ENCODE data around the gene FLNC.

FLNC gene

DNA sequence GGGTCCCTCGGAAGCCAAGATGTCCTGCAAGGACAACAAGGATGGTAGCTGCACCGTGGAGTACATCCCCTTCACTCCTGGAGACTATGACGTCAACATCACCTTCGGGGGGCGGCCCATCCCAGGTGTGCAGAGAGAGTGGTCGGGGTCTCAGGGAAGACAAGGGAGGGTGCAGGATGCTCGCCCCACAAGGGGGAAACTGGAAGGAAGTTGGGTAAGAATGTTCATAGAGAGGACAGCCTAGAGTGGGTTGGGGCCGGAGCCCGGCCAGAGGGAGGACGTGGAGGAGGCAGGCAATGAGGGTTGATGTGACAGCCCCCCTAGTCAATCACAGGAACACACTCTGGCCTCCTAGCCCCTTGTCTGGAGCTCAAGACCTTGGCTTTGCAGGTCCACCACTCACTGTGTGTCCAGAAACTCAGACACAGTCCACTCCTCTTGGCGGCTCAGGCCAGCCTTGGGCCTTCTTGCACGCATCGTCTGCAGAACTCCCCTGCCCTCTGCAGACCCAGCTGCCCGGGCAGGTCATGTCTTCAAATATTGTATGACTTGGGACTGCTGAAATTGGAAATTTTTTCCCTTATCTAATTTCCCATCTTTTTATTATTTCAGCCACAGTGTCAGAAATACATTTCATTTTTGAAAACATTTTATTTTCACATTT lies 16.7 kb downstream of the FLNC start:
- no peak for DNase-seq (ENCODE audit: low read depth)

DNA sequence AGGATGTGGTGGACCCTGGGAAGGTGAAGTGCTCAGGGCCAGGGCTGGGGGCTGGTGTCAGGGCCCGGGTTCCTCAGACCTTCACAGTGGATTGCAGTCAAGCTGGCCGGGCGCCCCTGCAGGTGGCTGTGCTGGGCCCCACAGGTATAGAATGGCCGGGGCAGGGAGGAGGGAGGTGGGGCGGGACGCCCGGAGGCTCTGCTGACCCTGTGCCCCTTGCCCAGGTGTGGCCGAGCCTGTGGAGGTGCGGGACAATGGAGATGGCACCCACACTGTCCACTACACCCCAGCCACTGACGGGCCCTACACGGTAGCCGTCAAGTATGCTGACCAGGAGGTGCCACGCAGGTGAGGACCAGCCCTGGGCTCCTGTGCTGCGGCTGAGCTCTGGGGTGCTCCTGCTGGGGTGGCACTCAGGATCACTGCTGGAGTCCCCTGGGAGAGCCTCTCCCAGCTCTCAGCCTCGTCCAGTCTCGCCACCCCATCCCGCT lies 17.6 kb downstream of the FLNC start:
- DNase-seq (ENCODE audit: low read depth): no peak

- DNase-seq (ENCODE audit: low read depth): no peak
Observed at GRCh38 chr7:128848289-128849155, 18.3 kb downstream of the FLNC start.

GRCh38 chr7:128849156-128849515 lies 18.9 kb downstream of the FLNC start:
- DNase-seq (ENCODE audit: low read depth): no peak

DNA sequence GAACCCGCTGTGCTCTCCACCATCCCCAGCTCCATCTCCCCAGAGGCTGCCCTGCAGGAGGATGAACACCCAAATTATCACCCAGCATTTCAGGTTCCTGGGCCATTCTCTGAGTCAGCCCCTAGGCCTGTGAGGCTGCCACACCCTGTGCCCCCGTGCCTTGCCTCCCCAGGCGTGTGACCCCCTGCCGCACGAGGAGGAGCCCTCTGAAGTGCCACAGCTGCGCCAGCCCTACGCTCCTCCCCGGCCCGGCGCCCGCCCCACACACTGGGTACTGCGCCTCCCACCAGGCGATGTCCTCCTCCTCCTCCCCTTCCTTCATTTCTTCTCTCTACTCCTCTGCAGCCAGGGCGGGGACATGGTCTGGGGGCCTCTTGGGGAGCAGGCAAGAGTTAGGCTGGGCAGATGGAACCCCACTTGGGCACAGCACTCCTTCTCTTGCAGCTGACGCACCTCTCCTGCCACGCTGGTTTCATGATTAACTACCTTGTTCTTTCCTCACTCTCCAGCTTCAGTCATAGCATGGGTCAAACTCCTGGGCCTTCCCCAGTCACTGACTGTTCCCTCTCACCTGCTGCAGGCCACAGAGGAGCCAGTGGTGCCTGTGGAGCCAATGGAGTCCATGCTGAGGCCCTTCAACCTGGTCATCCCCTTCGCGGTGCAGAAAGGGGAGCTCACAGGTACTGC lies 19.7 kb downstream of the FLNC start:
- no peak for DNase-seq (ENCODE audit: low read depth)

- DNase-seq (ENCODE audit: low read depth): no peak
Observed at GRCh38 chr7:128852537-128853254, 22.5 kb downstream of the FLNC start.

GRCh38 chr7:128853799-128854198 lies 23.6 kb downstream of the FLNC start:
- DNase-seq (ENCODE audit: low read depth): no peak

- no peak for DNase-seq (ENCODE audit: low read depth)
Observed at GRCh38 chr7:128854396-128854795, 24.2 kb downstream of the FLNC start.

DNA sequence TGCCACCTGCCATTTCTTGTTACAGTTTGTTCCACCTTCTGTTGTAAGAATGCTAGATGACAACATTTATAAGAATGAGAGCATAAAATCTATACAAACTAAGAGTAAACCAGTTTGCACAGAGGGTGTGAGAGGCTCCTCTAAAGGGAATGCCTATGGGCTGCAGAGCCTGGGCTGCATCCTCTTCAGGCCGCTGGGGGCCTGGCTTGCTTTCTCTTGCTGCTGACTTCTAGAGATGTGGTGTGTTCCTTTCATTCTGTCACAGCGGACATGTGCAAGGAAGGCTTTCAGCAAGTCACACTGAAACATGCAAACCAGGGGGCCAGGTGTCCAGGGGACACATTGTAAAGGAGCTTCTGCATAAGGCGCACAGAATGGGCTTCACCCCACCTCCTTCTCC lies 25.4 kb downstream of the FLNC start:
- DNase-seq (ENCODE audit: low read depth): no peak

GRCh38 chr7:128856001-128856718 lies 26.0 kb downstream of the FLNC start:
- DNase-seq (ENCODE audit: low read depth): no peak

- DNase-seq (ENCODE audit: low read depth): no peak
Observed at GRCh38 chr7:128858380-128859231, 28.4 kb downstream of the FLNC start.

GRCh38 chr7:128859232-128860157 lies 29.3 kb downstream of the FLNC start:
- no peak for DNase-seq (ENCODE audit: low read depth)

- DNase-seq (ENCODE audit: low read depth): peak; percentile 62
Observed at GRCh38 chr7:128860158-128861073, 30.2 kb downstream of the FLNC start.

GRCh38 chr7:128861957-128862570 lies 31.9 kb downstream of the FLNC start:
- no peak for DNase-seq (ENCODE audit: low read depth)

DNA sequence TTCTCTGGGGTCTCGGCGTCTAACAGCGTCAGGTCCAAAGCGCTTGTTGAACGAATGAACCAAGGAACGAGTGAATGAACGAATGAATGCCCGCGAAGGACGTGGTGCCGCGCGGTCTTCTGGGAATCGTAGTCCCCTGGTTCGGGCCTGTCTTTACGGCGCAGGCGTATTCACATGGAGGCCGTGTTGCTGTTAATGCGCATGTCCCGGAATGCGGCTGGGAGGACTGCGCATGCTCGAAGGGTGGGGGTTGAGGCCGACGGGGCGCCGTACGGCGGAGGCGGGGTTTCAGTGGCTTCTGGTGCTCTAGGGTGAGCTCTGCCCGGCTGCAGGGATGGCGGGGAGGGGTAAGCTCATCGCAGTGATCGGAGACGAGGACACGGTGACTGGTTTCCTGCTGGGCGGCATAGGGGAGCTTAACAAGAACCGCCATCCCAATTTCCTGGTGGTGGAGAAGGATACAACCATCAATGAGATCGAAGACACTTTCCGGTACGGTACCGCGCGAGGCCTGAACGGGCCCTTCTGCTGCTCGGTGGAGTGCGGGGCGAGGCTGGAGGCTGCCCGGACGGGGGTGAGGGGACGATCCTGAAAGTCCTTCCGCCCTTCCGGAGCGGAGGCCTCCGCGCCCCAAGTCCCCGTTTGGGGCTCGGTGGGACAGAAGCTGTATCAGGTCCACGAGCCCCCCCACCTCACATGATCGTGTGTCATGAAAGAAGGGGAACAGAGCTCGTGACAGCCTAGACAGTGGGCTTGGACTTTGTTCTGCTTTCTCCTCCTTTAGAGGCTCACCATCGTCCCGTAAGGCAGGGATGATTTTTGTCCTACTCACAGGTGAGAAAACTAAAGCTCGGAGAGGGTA lies 32.6 kb downstream of the FLNC start, which contains the start of gene ATP6V1F:
Gene ATP6V1F, plus strand, starts transcription at position 286 of the 862 bp plus-strand sequence. Its CDS starts 49 bp downstream, at position 335.
- DNase-seq (ENCODE audit: low read depth): peak; percentile 97

DNA sequence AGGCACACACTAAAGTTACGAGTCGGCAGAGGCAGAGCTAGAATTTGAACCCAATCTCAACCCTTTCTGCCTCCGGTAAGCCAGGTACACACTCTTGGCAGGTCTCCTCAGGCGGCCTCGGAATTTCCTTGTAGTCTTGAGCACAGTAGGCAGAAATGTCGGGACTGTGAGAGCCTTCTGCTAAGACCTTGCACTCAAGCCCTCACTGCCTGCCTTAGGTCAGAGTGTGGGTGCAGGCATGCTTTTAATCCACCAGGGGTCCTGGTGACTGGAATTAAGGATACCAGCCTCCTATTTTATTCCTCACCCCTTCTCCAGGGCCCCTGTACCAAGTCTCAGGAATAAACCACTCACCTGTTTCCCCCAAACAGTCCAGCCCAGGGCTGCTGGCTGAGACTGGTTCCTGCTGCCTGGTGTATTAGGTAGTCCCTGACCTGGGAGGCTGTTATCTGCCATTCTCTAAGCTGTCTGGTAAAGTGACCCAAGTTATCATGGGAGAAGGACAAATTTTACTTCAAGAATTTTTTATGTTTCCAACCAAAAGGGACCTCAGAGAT lies 33.3 kb downstream of the FLNC start:
- peak; percentile 79 for DNase-seq (ENCODE audit: low read depth)

All from EH (cell line).